Measurements from ENCODE around the gene CTDP1. TPM values are rescaled to one million over a fixed set of nuclear protein-coding genes. Genes with fewer than 3 reads are reported as not detected.

CTDP1 gene
- total and polyA plus RNA-seq, 9 of the 15 experiments (the other 6 are each of a cell fraction or from before 2014, with no cell fraction given) = 0.07 to 19.2 (median 4.0) TPM

DNA sequence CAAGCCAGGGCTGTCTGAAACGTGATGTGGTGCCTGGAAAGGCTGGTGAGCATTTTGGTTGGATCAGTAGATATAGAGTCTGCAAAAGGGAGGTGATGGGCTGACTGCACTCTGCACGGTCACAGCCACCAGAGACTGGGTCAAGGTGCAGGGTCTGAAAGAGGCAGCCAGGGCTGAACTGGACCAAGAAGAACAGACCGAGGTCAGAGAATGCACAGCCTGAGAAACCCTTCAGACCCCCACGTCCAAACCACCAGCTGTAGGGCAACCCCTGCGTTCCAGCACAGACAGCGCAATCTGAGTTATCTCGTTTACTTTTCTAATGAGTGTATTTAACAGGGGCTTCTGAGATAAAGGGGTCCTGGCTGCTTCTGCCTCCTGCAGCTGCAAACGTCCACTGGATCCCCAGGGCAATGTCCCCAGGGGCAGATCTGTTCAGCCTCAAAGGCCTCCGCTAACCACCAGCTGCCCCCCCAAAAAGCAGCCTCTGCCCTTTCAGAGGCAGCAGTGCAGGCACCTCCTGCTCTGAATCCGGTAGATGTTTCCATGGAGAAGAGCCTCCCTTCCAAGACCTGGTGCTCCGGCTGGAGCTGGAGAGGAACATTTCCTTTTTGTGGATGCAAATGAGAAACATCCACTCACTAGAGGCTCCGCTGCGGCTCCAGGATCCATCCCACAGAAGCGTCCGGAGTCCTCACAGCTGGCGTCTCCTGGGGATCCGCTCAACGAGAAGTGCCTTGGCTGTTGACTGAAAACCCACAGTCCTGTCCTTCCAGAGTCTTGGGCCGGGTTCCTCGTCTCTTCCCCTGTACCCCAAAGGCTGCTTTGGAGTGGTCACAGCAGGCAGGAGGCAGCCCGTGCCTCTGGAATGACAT, 117.2 kb downstream of the CTDP1 start:
- FAIRE-seq = no peak
- Histone ChIP-seq H3K36me3 (ENCODE audit: control insufficient read depth, insufficient read depth, low read length) (no peaks in the 10 kb centered on the region), H2AFZ (ENCODE audit: low read depth, low read length) (no peak overlapping the region), H4K20me1 (replicated peaks; ENCODE audit: control insufficient read depth, insufficient read depth, low read length) (no peaks in the 10 kb centered on the region), H3K4me3 (no peak overlapping the region), H3K27me3 (ENCODE audit: control insufficient read depth in 2 of 2, insufficient read depth in 2 of 2, low read length in 2 of 2) (peaks cover 24 to 72% of the 10 kb centered on the region in 2 experiments; a peak in 4 of 5 replicates), H3K9me1 (ENCODE audit: control insufficient read depth, insufficient read depth, low read length) (no peaks in the 10 kb centered on the region), H3K4me1 (replicated peaks in 1 of 2; ENCODE audit: control insufficient read depth in 2 of 2, insufficient read depth in 2 of 2, low read length in 2 of 2) (peaks cover 0 to 6% of the 10 kb centered on the region in 2 experiments; a peak in 1 of 5 replicates), H3K27ac (ENCODE audit: extremely low read depth, low read depth, low read length) (no peak overlapping the region), H3K4me2 (ENCODE audit: insufficient read depth, low read length) (no peak overlapping the region), H3K9me3 (replicated peaks; ENCODE audit: control insufficient read depth, insufficient read depth, low read depth, low read length) (no peaks in the 10 kb centered on the region), H3K79me2 (ENCODE audit: control insufficient read depth, insufficient read depth, low read length) (no peaks in the 10 kb centered on the region), H3K9ac (ENCODE audit: insufficient read depth in 1 of 2, low read depth in 2 of 2, low read length in 2 of 2) (no peak overlapping the region)
- intact Hi-C loops (cut with micrococcal nuclease) = no loop called here
- no TSS peak for BruUV-seq (replicated peaks)
- in situ Hi-C loops (cut with MboI) = no loop called here
- CTCF ChIA-PET (ENCODE audit: low intra/inter-chr PET ratio) = no interaction called here
- TF ChIP-seq, protein P1, sequence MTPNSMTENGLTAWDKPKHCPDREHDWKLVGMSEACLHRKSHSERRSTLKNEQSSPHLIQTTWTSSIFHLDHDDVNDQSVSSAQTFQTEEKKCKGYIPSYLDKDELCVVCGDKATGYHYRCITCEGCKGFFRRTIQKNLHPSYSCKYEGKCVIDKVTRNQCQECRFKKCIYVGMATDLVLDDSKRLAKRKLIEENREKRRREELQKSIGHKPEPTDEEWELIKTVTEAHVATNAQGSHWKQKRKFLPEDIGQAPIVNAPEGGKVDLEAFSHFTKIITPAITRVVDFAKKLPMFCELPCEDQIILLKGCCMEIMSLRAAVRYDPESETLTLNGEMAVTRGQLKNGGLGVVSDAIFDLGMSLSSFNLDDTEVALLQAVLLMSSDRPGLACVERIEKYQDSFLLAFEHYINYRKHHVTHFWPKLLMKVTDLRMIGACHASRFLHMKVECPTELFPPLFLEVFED (CRISPR knock-in tag; conservative IDR thresholded peaks at IDR 0.05) = no peak
- TF ChIP-seq SMARCA5 (IDR thresholded peaks at IDR 0.05) (no peak), ZNF354B (CRISPR knock-in tag; IDR thresholded peaks at IDR 0.05) (no peak), CBX1 (IDR thresholded peaks at IDR 0.05; ENCODE audit: low read depth) (no peak), EWSR1 (IDR thresholded peaks at IDR 0.05; ENCODE audit: borderline replicate concordance, low read depth, partially characterized antibody) (no peak), ZNF134 (CRISPR knock-in tag; conservative IDR thresholded peaks at IDR 0.05) (no peak)
- POLR2A ChIA-PET = no interaction called here
- no peak for ATAC-seq
- WGBS (ENCODE audit: insufficient coverage, low coverage, missing lambda C conversion rate) = 17% methylated on average over 14 of the region's 21 CpGs
- DNase-seq (ENCODE audit: extremely low read depth in 1 of 4, low spot score in 3 of 4) = no peak
